CD4-positive, alpha-beta T cell treated with Interleukin-12 subunit alpha and Interleukin-12 subunit beta, for 1 hour (primary cell): ENCODE measurements around the gene TRMT112.

Experiments
- DNase-seq: peaks from one replicate; pipeline ENCODE4 v3.0.0-alpha.2; 2020

TRMT112 gene

DNA sequence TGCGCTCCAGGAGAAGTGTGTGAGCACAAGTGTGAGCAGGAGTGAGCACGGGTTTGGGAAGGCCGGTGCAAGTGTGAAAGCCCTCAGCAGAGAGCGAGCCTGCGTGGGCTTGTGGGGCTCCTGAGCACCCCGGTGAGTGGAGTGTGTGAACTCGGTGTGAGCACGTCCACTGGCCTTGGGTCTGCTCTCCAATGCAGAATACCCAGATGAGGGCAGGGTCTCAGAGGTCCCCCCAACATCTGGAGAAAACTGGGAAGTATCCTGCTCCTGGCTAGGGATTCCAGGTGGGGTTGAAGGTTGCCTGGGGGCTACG, 10.8 kb downstream of the TRMT112 start:
- no peak for DNase-seq

- peak; percentile 79 for DNase-seq
These were observed 11.4 kb downstream of the TRMT112 start for GRCh38 chr11:64305691-64306562.

DNA sequence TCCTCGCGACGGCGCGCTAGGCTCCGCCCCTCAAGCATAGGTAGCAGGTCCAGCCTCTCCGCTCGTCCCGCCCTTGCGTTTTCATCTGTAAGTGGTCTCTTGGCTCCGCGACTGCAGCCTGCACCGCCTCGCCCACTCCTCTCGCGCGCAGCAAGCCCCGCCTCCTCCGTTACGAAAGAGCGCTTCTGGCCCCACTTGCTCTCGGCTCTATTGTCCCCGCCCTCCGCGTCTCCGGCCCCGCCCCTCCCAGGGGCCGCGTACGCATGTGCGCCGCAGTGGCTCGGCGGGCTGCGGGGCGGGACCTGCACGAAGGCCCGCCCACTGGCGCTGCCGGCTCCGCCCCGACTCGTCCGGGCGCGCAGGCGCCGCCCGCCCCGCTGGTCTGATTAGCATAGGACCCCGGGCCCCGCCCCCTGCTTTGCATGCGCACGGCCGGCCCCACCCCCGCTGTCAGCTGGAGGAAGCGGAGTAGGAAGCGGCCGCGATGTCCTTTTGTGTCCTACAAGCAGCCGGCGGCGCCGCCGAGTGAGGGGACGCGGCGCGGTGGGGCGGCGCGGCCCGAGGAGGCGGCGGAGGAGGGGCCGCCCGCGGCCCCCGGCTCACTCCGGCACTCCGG, 12.2 kb downstream of the TRMT112 start, which contains the start of gene ESRRA:
TSS of gene ESRRA (plus strand) at position 450 of the 616 bp plus-strand sequence. CDS start 1,656 bp downstream, outside the sequence.
- DNase-seq: peak; percentile 98

GRCh38 chr11:64304316-64305072, 12.9 kb downstream of the TRMT112 start:
- peak; percentile 92 for DNase-seq

DNA sequence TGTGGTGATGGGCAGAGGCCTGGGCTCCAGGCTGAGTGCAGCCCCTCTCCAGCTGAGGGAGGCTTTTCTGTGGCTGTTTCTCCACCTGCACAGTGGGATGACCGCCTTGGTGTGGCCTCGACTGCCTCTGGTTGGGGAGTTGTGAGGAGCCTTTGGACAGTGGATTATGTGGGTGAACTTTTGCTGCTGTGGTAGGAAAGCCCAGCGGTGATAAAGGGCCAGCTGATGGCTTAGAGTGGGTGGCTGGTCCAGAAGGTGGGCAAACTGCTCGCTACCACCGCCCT, 13.4 kb downstream of the TRMT112 start:
- no peak for DNase-seq

GRCh38 chr11:64303109-64304031, 14.0 kb downstream of the TRMT112 start:
- no peak for DNase-seq

DNA sequence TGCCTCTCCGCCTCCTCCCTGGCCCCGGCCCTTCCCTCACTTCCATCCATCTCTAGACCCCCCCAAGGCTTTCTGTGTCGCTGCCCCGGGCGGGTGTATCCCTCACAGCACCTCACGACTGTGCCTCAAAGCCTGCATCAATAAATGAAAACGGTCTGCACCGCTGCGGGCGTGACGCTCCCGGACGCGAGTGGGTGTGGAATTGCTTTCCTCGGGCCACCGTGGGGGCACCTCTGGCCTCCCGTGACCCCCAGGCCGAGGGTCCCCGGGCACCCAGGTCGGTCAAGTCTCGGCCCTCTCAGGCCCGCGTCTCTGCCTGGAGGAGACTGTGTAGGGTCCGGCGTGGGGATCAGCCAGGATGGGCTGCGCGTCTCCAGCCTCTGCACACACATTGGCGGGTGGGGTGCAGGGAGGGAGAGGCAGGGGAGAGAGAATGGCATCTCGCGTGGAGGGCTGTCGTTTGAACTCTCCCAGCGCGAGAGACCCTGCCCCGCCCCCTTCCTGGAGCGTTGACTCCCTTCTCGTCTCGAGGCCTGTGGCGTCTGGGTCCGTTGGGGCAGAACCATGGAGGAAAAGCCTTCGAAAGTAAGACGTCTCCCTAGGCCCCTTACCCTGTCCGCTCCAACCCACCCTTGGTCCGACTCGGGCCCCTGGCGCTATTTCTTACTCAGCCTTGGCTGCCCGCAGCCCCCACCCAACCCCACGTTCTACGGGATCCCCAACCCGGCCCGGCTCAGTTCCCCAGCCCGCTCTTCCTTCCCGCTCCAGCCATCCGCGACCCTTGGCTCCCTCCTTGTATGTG, 17.3 kb downstream of the TRMT112 start, which contains the start of gene CATSPERZ:
TSS of gene CATSPERZ (plus strand) at position 512 of the 802 bp plus-strand sequence. CDS start at position 565, 53 bp downstream.
- DNase-seq: peak; percentile 28

- no peak for DNase-seq
These were observed 18.2 kb downstream of the TRMT112 start for GRCh38 chr11:64298966-64299846.

GRCh38 chr11:64297699-64298358, 19.5 kb downstream of the TRMT112 start:
- no peak for DNase-seq

GRCh38 chr11:64296830-64297698, 20.3 kb downstream of the TRMT112 start:
- DNase-seq: no peak

DNA sequence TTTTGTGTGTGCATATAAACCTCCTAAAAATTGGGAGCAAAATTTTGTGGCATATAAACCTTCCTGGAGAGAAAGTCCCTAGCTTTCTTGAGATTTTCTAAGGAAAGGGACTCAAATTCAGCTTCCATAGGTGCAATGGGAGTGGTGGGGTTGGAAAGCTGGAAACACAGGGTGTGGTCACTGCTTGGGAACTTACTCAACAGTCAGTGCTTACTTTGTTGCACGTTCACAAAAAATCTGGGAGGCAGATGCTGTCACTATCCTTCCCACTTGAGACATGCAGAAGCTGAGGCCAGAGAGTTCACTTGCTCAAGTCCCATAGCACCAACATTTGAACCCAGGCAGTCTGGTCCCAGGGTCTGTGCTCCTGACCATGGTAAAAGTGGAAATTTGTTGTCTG, 21.1 kb downstream of the TRMT112 start:
- DNase-seq: no peak

GRCh38 chr11:64295760-64296159, 21.6 kb downstream of the TRMT112 start:
- no peak for DNase-seq

DNA sequence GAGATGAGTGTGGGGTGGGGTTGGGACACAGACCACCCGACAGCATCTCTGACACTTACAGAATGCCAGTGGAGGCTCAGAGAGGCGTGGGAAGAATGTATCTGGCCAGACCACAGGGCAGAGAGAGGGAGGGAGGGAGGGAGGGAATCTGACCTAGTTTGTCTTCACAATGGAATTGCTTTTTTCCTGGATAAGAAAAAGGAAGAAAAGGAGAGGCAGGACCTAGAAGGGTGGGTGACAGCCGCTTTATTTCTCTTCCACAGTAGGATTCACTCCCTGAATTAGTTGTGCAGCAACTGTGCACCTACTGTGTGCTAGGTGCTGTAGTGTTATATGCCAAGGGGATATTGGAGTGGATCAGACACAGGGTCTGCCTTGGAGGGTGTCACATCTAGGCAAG, 22.6 kb downstream of the TRMT112 start:
- DNase-seq: no peak

GRCh38 chr11:64292460-64293254, 24.7 kb downstream of the TRMT112 start:
- DNase-seq: no peak

DNA sequence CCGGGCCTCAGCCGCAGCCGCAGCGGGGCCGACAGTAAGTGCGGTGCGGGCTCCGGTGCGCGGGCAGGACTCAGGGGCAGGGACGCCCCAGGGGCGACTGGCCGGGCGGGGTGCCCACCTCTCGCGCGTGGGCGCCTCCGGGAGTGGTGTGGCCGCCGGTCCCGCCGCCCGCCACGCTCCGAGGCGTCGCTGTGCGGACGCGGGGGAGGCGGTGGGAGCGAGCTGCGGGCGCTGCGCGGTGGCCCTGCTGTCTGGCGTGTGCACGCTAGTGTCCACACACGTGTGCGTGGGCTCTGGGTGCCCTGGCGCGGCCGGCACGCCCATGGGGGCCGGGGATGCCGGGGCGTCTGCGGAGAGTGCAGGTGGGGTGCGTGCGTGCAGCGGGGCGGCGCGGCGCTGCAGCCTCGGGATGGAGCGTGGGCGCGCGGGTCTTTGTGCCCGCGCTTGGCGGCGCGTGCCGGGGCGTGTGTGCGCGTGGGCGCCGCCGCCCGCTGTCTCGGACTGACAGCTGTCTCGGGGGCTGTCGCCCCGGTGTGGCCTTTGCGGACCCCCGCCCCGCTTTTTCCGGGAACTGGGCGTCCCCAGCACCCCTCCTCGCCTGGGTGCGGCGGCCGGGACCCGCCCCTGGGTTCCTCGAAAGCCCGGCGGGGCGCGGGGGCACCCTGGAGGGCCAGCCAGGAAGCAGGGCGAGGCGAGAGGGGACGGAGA, 25.5 kb downstream of the TRMT112 start:
- DNase-seq: no peak

DNA sequence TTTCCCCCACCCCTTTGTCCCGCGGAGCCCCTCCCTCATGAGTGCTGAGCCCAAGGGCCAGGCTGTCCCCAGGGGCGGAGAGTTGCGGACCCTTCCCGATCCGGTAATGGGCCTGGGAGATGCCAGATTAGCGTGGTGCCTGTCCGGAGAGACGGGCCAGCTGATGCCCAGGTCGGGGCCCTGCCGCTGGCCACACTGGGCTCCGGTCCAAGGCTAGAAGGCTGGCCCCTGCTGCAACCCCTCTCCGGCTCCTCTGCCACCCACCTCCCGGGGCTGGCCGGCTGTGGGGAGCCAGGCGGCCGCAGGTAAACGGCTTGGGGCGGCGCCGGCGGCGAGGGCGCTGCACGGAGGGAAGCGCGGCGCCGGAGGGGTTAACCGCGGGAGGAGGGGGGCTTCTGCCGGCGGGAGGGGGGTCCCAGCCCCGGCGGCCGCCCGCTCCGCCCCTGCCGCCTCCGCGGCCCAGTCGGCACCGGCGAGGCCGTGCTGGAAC, 26.1 kb downstream of the TRMT112 start, which contains the start of gene KCNK4:
TSS of gene KCNK4 (plus strand) at position 41 of the 490 bp plus-strand sequence. CDS start 1,717 bp downstream, outside the sequence.
- no peak for DNase-seq
